ENCODE data around the gene CEP95. TPM values are rescaled to one million over a fixed set of nuclear protein-coding genes. Genes with fewer than 3 reads are reported as not detected.

The CEP95 gene, protein sequence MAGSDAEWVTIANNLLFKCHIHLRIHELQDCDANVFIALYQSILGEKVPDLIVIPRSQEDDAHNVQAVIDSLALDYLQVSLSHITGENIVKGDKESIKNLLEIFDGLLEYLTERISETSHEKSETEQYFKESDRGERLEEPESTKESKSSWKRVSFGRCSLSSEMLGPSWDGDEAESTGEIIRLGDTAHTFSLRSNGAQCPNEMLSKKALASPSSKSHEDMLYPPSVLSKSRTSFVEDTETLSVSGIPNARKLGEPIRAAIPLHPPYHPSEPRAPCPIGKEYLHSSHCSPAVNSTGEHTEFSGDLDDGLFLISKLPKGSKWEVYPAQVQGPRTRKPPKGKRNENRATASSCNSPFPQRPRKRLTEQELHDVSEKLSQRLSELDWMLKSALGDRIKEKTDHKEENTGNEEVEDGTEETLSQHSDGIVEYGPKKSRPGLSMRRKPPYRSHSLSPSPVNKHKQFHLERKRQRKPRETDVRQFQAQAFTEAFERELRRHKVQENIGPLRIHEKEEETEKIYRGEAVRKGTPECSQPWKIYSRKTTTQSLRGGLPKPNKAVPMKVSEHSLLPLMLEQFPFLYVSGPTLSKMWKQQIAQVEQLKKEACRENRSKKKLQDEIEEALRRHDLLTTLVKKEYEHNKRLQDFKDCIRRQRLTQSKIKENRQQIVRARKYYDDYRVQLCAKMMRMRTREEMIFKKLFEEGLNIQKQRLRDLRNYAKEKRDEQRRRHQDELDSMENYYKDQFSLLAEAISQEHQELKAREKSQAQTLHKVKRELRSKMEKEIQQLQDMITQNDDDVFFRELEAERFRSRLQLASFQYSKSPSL
- 61.9 and 67.3 TPM in 2 replicates for total RNA-seq (2021)
- long read RNA-seq, transcript CEP95-203 (20 exons, 3,139 nt), result major isoform, 103 of 256 reads
- long read RNA-seq, partial matches to known transcripts, result 72 of 256 reads
- long read RNA-seq, other reads (novel, unspliced or antisense), result 77 of 256 reads

DNA sequence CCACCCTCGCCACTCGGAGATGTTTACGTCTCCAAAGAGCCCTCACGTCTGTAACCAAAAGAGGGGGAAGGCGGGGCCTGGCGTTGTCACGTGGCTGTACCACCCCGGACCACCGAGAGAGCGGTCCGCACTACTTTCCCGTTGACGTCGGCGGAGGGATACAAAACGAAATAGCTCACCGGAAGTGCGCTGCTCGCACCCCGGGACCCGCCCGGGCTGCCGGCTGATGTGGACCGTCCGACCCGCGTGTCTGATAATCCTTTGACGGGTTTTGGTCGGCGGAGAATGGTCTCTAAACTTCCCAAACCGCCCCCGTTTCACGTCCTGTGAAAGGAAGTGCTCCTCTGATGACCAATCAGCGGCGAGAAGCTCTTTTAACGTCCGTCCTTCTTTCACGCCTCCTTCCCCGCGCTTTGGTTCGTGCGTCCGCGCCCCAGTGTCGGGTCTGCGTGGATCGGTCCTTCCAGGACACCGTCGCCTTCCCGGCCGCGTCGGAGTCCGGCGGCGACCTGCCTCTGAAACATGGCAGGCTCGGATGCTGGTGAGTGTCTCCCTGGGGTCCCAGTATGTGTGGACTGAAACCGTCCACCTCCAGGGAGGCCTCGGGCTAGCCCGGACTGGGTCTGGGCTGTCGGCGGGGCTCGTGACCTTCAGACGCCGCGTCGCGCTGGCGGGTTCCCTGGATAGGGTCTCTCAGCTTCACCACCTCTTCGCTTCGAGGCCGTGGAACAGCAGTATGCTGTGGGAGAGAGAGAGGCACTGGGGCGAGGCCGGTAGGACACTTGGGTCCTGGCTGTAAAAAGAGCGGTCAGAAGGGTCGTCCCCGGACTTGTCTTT, at the start of gene CEP95:
Gene CEP95, plus strand, starts transcription at position 402 of the 837 bp plus-strand sequence. Its CDS starts 121 bp downstream, at position 523.
- no peak for DNase-seq
- Histone ChIP-seq H3K4ac (ENCODE audit: low read depth, low read length) (no peak within 1 kb of the TSS), H3K56ac (ENCODE audit: insufficient read length, low read depth, low read length) (peak within 1 kb of the TSS; percentile 89), H3K4me1 (ENCODE audit: insufficient read depth, low read length) (no peaks in the 10 kb centered on the region), H2AFZ (ENCODE audit: low read length) (no peak within 1 kb of the TSS), H3K14ac (ENCODE audit: insufficient read depth, low read length) (peak within 1 kb of the TSS; percentile 97), H3K79me2 (ENCODE audit: insufficient read depth, low read length) (peaks cover 33% of the 10 kb centered on the region), H3K79me1 (ENCODE audit: insufficient read depth, low read depth, low read length, poor library complexity, severe bottlenecking) (peaks cover 9% of the 10 kb centered on the region), H4K5ac (ENCODE audit: insufficient read length, low read depth, low read length) (peak within 1 kb of the TSS; percentile 96), H3K23ac (ENCODE audit: insufficient read length, low read depth, low read length) (no peak within 1 kb of the TSS), H4K91ac (ENCODE audit: insufficient read length, low read depth, low read length) (peak within 1 kb of the TSS; percentile 83), H2BK5ac (ENCODE audit: insufficient read length, low read length) (peak within 1 kb of the TSS; percentile 24), H3K27ac (ENCODE audit: insufficient read length, low read depth, low read length) (peak within 1 kb of the TSS; percentile 75), H2BK20ac (ENCODE audit: low read depth, low read length, poor library complexity, severe bottlenecking) (no peak within 1 kb of the TSS), H3K4me2 (ENCODE audit: insufficient read depth, insufficient read length, low read length) (peak within 1 kb of the TSS; percentile 82), H3K9me3 (ENCODE audit: control insufficient read depth, low read depth, low read length) (no peaks in the 10 kb centered on the region), H3K18ac (ENCODE audit: insufficient read length, low read depth, low read length) (peak within 1 kb of the TSS; percentile 98), H4K20me1 (ENCODE audit: control insufficient read depth, insufficient read depth, insufficient read length) (no peaks in the 10 kb centered on the region), H2BK15ac (ENCODE audit: low read depth, low read length) (no peak within 1 kb of the TSS), H4K8ac (replicated peaks; ENCODE audit: insufficient read length, low read depth, low read length) (no peak within 1 kb of the TSS), H2BK120ac (ENCODE audit: low read depth, low read length, poor library complexity, severe bottlenecking) (peak within 1 kb of the TSS; percentile 98), H2BK12ac (ENCODE audit: insufficient read length, low read depth, low read length) (no peak within 1 kb of the TSS), H3T11ph (ENCODE audit: low read length) (no peak within 1 kb of the TSS), H3K23me2 (ENCODE audit: insufficient read length, low read depth, low read length, poor library complexity, severe bottlenecking) (peaks cover 6% of the 10 kb centered on the region), H3K9ac (ENCODE audit: extremely low read depth, insufficient read length, low read length) (peak within 1 kb of the TSS; percentile 100), H2AK5ac (ENCODE audit: insufficient read length, low read length) (no peak within 1 kb of the TSS), H3K27me3 (ENCODE audit: insufficient read depth, low read length) (no peaks in the 10 kb centered on the region)
- H3K4me3 Mint-ChIP-seq, result peak within 1 kb of the TSS; percentile 98 to 100
- TF ChIP-seq, protein P1, sequence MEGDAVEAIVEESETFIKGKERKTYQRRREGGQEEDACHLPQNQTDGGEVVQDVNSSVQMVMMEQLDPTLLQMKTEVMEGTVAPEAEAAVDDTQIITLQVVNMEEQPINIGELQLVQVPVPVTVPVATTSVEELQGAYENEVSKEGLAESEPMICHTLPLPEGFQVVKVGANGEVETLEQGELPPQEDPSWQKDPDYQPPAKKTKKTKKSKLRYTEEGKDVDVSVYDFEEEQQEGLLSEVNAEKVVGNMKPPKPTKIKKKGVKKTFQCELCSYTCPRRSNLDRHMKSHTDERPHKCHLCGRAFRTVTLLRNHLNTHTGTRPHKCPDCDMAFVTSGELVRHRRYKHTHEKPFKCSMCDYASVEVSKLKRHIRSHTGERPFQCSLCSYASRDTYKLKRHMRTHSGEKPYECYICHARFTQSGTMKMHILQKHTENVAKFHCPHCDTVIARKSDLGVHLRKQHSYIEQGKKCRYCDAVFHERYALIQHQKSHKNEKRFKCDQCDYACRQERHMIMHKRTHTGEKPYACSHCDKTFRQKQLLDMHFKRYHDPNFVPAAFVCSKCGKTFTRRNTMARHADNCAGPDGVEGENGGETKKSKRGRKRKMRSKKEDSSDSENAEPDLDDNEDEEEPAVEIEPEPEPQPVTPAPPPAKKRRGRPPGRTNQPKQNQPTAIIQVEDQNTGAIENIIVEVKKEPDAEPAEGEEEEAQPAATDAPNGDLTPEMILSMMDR (conservative IDR thresholded peaks at IDR 0.05), result no peak
- H3K27me3 Mint-ChIP-seq (ENCODE audit: low read depth), result peaks cover 10% of the 10 kb centered on the region; the same call in 1 of the 2 replicates
- H3K27ac Mint-ChIP-seq, result peak within 1 kb of the TSS; percentile 100
- no CpG with 5 or more reads among the region's 77 CpGs for WGBS (ENCODE audit: extremely low coverage, insufficient read length, low lambda C conversion rate)
- H3K36me3 Mint-ChIP-seq (ENCODE audit: insufficient read depth in 1 of 3, low read depth in 3 of 3), result peaks cover 61 to 81% (median 73%) of the 10 kb centered on the region in 3 experiments
- peaks cover 35 to 50% of the 10 kb centered on the region in 2 experiments for H3K4me1 Mint-ChIP-seq
- H3K9me3 Mint-ChIP-seq, result peaks cover 3 to 4% of the 10 kb centered on the region in 2 experiments; a peak in 3 of 5 replicates

Data from H9 (cell line).